GM21381 (cell line): ENCODE data around the gene XXYLT1.

Source experiments
- ATAC-seq: cut with Tn5 transposase; IDR thresholded peaks from one replicate; pipeline ENCODE4 v1.9.1; 2021; ENCODE audit warnings: mild to moderate bottlenecking, moderate library complexity; ENCODE audit not compliant: unreplicated experiment

XXYLT1 gene

GRCh38 chr3:195083659-195084058 is 187.3 kb downstream of the XXYLT1 start:
- no peak for ATAC-seq

GRCh38 chr3:195082811-195083210 is 188.1 kb downstream of the XXYLT1 start:
- no peak for ATAC-seq

GRCh38 chr3:195081242-195081963 is 189.6 kb downstream of the XXYLT1 start:
- no peak for ATAC-seq

- ATAC-seq, result no peak
These were observed 190.3 kb downstream of the XXYLT1 start for GRCh38 chr3:195080571-195081151.

GRCh38 chr3:195080125-195080524 is 190.8 kb downstream of the XXYLT1 start:
- no peak for ATAC-seq

- ATAC-seq, result no peak
These were observed 191.3 kb downstream of the XXYLT1 start for GRCh38 chr3:195079636-195080035.

- no peak for ATAC-seq
These were observed 192.0 kb downstream of the XXYLT1 start for GRCh38 chr3:195078891-195079440.

GRCh38 chr3:195077611-195078540 is 193.1 kb downstream of the XXYLT1 start:
- ATAC-seq, result no peak

GRCh38 chr3:195076981-195077610 is 193.9 kb downstream of the XXYLT1 start:
- ATAC-seq, result no peak

GRCh38 chr3:195075941-195076875 is 194.8 kb downstream of the XXYLT1 start:
- no peak for ATAC-seq

GRCh38 chr3:195075199-195075940 is 195.6 kb downstream of the XXYLT1 start:
- ATAC-seq, result no peak

GRCh38 chr3:195073866-195074860 is 196.8 kb downstream of the XXYLT1 start:
- no peak for ATAC-seq

- ATAC-seq, result no peak
These were observed 197.9 kb downstream of the XXYLT1 start for GRCh38 chr3:195072916-195073564.

- no peak for ATAC-seq
These were observed 198.8 kb downstream of the XXYLT1 start for GRCh38 chr3:195071916-195072820.

GRCh38 chr3:195071011-195071728 is 199.8 kb downstream of the XXYLT1 start:
- no peak for ATAC-seq

- ATAC-seq, result no peak
These were observed 200.6 kb downstream of the XXYLT1 start for GRCh38 chr3:195070336-195070735.
